Measurements from ENCODE around the gene MTR. TPM values are rescaled to one million over a fixed set of nuclear protein-coding genes. Genes with fewer than 3 reads are reported as not detected.
A peak's percentile ranks its signal among the peaks of the same experiment; 100 is the strongest.

The MTR gene
- total and polyA plus RNA-seq, 7 experiments from 2014 or later, result 19.8 to 78.8 (median 46.4) TPM

DNA sequence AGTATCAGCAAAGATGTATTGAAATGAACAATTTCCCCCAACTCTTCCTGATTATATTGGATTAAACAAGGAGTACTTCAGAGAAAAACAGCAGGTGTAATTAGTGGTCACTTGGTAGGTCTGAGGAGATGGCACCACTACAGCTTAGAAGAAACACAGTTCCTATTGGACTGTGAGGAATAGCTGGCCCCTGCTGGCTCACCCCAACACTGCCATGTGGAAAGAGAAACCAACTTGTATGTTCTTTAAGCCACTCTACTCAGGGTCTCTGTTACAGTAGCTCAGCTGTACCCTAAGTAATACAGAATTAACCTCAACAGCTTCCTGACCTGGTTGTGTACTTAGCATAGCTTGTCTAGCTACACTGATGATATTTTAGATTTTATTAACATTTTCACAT lies 26.5 kb upstream of the MTR start:
- ChIA-PET POLR2A (no interaction called here), CTCF (interaction anchor here (0.9 kb wide), 1 partner anchor 9 kb away, joined by 3 read pairs; no protein-coding TSS in a partner anchor)
- H3K4me1 Mint-ChIP-seq, result no peaks in the 10 kb centered on the region
- ATAC-seq (no peak), DNase-seq (no peak)
- H3K9me3 ChIP-seq (ENCODE audit: control insufficient read depth in 2 of 3, low read length in 3 of 3), result no peaks in the 10 kb centered on the region
- no peaks in the 10 kb centered on the region for H3K36me3 ChIP-seq (ENCODE audit: control insufficient read depth in 2 of 3, insufficient read depth in 3 of 3, low read length in 3 of 3)
- peaks cover 14 to 30% (median 24%) of the 10 kb centered on the region in 5 donors for H3K27me3 Mint-ChIP-seq
- H3K4me3 ChIP-seq (ENCODE audit: low read length), result no peak overlapping the region
- no peak overlapping the region for H3K27ac ChIP-seq (ENCODE audit: low read depth, low read length)
- no peaks in the 10 kb centered on the region for H3K9me3 Mint-ChIP-seq
- H3K36me3 Mint-ChIP-seq, result no peaks in the 10 kb centered on the region
- no peaks in the 10 kb centered on the region for H3K27me3 ChIP-seq (ENCODE audit: control insufficient read depth in 2 of 2, insufficient read depth in 2 of 2, low read length in 2 of 2)
- H3K4me1 ChIP-seq (ENCODE audit: control insufficient read depth in 2 of 2, insufficient read depth in 2 of 2, low read length in 2 of 2), result no peaks in the 10 kb centered on the region
- intact Hi-C loops (cut with micrococcal nuclease), result no loop called here
- H3K27ac Mint-ChIP-seq, result no peak overlapping the region
- H3K4me3 Mint-ChIP-seq, result no peak overlapping the region

DNA sequence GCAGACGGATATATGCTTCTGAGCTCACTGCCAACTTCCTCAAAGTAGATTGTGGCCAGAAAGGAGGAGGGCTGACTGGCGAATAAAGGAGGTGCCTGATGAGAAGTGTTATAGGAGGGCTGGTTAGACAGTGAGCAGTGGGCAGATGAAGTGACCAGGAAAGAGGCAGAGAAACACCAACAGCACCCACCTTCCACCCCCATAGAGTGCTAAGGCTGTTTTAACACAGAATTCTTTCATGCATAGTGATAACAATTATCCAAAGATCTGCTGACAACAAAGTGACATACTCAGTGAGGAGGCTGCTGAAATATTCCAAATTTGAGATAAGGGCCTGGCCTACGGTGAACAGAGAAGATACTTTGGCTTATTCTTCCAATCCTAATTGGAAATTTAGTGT lies 21.2 kb upstream of the MTR start:
- Mint-ChIP-seq H3K4me3 (no peak overlapping the region), H3K36me3 (peaks cover 0 to 10% (median under 1%) of the 10 kb centered on the region in 5 donors), H3K9me3 (peaks cover 0 to 16% (median 7%) of the 10 kb centered on the region in 11 donors), H3K27ac (no peak overlapping the region), H3K4me1 (no peaks in the 10 kb centered on the region), H3K27me3 (peaks cover 14 to 42% (median 40%) of the 10 kb centered on the region in 5 donors)
- Histone ChIP-seq H3K4me3 (ENCODE audit: low read length) (no peak overlapping the region), H3K4me1 (ENCODE audit: control insufficient read depth in 2 of 2, insufficient read depth in 2 of 2, low read length in 2 of 2) (no peaks in the 10 kb centered on the region), H3K36me3 (ENCODE audit: control insufficient read depth in 2 of 3, insufficient read depth in 3 of 3, low read length in 3 of 3) (no peaks in the 10 kb centered on the region), H3K9me3 (ENCODE audit: control insufficient read depth in 2 of 3, low read length in 3 of 3) (no peaks in the 10 kb centered on the region), H3K27ac (ENCODE audit: low read depth, low read length) (no peak overlapping the region), H3K27me3 (ENCODE audit: control insufficient read depth in 2 of 2, insufficient read depth in 2 of 2, low read length in 2 of 2) (no peaks in the 10 kb centered on the region)
- intact Hi-C loops (cut with micrococcal nuclease), result no loop called here
- DNase-seq (no peak), ATAC-seq (no peak)
- POLR2A ChIA-PET, result no interaction called here
- CTCF ChIA-PET, result no interaction called here

DNA sequence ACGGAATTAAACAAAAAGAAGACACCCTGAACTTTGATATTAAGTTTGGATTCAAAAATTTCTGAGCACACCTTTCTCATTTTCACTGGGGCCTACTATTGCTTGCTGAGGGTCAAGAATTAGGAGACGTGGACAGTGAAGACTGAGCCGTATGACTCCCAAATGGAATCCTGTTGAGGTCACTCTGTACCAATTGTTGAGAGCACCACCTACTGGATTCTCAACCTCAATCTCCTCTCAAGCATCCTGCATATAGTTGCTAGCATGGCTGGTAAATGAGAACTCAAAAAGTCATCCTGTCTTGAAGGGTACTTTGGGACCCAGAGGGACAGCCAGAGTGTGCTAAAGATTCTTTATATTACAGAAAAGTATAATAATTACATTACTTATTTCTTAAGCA lies 20.2 kb upstream of the MTR start:
- H3K4me3 Mint-ChIP-seq, result no peak overlapping the region
- Histone ChIP-seq H3K36me3 (ENCODE audit: control insufficient read depth in 2 of 3, insufficient read depth in 3 of 3, low read length in 3 of 3) (no peaks in the 10 kb centered on the region), H3K4me3 (ENCODE audit: low read length) (no peak overlapping the region), H3K9me3 (ENCODE audit: control insufficient read depth in 2 of 3, low read length in 3 of 3) (peaks cover 0 to 6% (median 0%) of the 10 kb centered on the region in 3 experiments), H3K4me1 (ENCODE audit: control insufficient read depth in 2 of 2, insufficient read depth in 2 of 2, low read length in 2 of 2) (no peaks in the 10 kb centered on the region), H3K27ac (ENCODE audit: low read depth, low read length) (no peak overlapping the region), H3K27me3 (ENCODE audit: control insufficient read depth in 2 of 2, insufficient read depth in 2 of 2, low read length in 2 of 2) (no peaks in the 10 kb centered on the region)
- POLR2A ChIA-PET, result no interaction called here
- H3K36me3 Mint-ChIP-seq, result peaks cover 0 to 17% (median 7%) of the 10 kb centered on the region in 5 donors
- H3K27ac Mint-ChIP-seq, result no peak overlapping the region
- intact Hi-C loops (cut with micrococcal nuclease), result loop anchor here in 1 of 2 donors (1.0 kb wide), 1 partner anchor 672 kb away; no protein-coding TSS in a partner anchor
- DNase-seq (no peak), ATAC-seq (no peak)
- CTCF ChIA-PET, result no interaction called here
- peaks cover 20 to 41% (median 34%) of the 10 kb centered on the region in 5 donors for H3K27me3 Mint-ChIP-seq
- H3K4me1 Mint-ChIP-seq, result no peaks in the 10 kb centered on the region
- H3K9me3 Mint-ChIP-seq, result peaks cover 2 to 25% (median 14%) of the 10 kb centered on the region in 11 donors

DNA sequence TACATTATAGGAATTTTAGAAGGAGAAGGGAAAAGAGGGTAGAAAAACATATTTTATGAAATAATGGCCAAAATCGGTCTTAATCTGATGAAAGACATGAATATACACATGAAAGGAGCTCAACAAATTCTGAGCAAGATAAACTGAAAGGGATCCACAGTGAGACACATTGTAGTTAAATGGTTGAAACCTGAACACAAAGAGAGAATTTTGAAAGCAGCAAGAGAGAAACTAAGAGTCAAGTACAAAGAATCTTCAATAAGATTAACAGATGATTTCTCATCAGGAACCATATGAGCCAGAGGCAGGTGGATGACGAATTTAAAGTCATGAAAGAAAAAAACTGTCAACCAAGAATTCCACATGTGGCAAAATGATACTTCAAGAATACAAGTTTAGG lies 15.8 kb upstream of the MTR start:
- Histone ChIP-seq H3K4me1 (ENCODE audit: control insufficient read depth in 2 of 2, insufficient read depth in 2 of 2, low read length in 2 of 2) (no peaks in the 10 kb centered on the region), H3K27me3 (ENCODE audit: control insufficient read depth in 2 of 2, insufficient read depth in 2 of 2, low read length in 2 of 2) (no peaks in the 10 kb centered on the region), H3K36me3 (ENCODE audit: control insufficient read depth in 2 of 3, insufficient read depth in 3 of 3, low read length in 3 of 3) (no peaks in the 10 kb centered on the region), H3K9me3 (ENCODE audit: control insufficient read depth in 2 of 3, low read length in 3 of 3) (peaks cover 0 to 6% (median 0%) of the 10 kb centered on the region in 3 experiments), H3K4me3 (ENCODE audit: low read length) (no peak overlapping the region), H3K27ac (ENCODE audit: low read depth, low read length) (no peak overlapping the region)
- H3K4me1 Mint-ChIP-seq, result no peaks in the 10 kb centered on the region
- peaks cover 0 to 17% (median 7%) of the 10 kb centered on the region in 5 donors for H3K36me3 Mint-ChIP-seq
- H3K4me3 Mint-ChIP-seq, result no peak overlapping the region
- no peak for DNase-seq
- POLR2A ChIA-PET, result no interaction called here
- H3K27ac Mint-ChIP-seq, result no peak overlapping the region
- peaks cover 2 to 25% (median 14%) of the 10 kb centered on the region in 11 donors for H3K9me3 Mint-ChIP-seq
- intact Hi-C loops (cut with micrococcal nuclease), result no loop called here
- H3K27me3 Mint-ChIP-seq, result peaks cover 19 to 32% (median 27%) of the 10 kb centered on the region in 5 donors
- ATAC-seq, result no peak
- CTCF ChIA-PET, result no interaction called here

DNA sequence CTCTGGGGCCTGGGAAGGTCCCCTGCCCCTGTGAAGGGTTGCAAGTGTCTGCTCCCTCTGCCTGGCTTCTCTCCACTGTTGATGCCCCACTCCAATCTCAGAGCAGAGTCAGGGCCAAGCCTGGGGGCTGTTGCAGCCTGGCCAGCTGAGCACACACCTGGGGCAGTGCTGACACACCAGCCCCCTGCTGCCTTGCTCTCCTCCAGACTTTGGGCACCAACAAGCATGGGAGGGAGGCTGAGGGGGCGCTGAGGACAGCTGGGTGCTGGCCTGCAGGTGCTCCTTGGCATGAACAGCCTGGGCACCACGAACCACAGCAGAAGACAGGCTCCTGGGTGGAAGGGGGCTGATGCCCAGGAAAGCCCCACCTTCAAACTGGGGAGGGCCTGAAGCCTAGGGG lies 9.6 kb upstream of the MTR start:
- Histone ChIP-seq H3K27me3 (ENCODE audit: control insufficient read depth in 2 of 2, insufficient read depth in 2 of 2, low read length in 2 of 2) (no peaks in the 10 kb centered on the region), H3K4me3 (ENCODE audit: low read length) (no peak overlapping the region), H3K9me3 (ENCODE audit: control insufficient read depth in 2 of 3, low read length in 3 of 3) (no peaks in the 10 kb centered on the region), H3K4me1 (ENCODE audit: control insufficient read depth in 2 of 2, insufficient read depth in 2 of 2, low read length in 2 of 2) (no peaks in the 10 kb centered on the region), H3K27ac (ENCODE audit: low read depth, low read length) (no peak overlapping the region), H3K36me3 (ENCODE audit: control insufficient read depth in 2 of 3, insufficient read depth in 3 of 3, low read length in 3 of 3) (no peaks in the 10 kb centered on the region)
- POLR2A ChIA-PET, result no interaction called here
- H3K9me3 Mint-ChIP-seq, result peaks cover 0 to 1% (median 0%) of the 10 kb centered on the region in 11 donors
- CTCF ChIA-PET, result no interaction called here
- no peaks in the 10 kb centered on the region for H3K36me3 Mint-ChIP-seq
- DNase-seq (no peak), ATAC-seq (no peak)
- intact Hi-C loops (cut with micrococcal nuclease), result no loop called here
- H3K4me3 Mint-ChIP-seq, result no peak overlapping the region
- H3K27ac Mint-ChIP-seq, result no peak overlapping the region
- H3K4me1 Mint-ChIP-seq, result no peaks in the 10 kb centered on the region
- H3K27me3 Mint-ChIP-seq, result peaks cover 0 to 21% (median 0%) of the 10 kb centered on the region in 5 donors

DNA sequence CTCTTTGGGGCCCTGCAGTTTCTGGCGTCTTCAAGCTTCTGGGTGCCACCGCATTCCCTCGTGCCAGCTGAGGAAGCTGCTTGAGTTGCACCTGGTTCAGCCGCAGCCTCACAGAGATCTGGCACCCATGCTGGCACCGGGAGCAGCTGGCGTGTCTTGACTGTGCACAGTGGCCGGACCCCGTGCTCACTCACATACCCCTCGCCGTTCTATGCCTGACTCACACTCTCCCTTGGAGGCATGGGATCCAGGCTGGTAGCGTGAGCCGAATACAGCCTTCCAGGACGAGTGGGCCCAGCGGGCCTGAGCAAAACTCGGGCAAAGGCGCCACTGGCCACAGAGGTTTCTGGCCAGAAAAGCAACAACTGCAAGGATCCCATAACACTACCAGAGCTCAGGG lies 8.6 kb upstream of the MTR start:
- no peak for ATAC-seq
- Histone ChIP-seq H3K4me3 (ENCODE audit: low read length) (no peak overlapping the region), H3K27me3 (ENCODE audit: control insufficient read depth in 2 of 2, insufficient read depth in 2 of 2, low read length in 2 of 2) (no peaks in the 10 kb centered on the region), H3K36me3 (ENCODE audit: control insufficient read depth in 2 of 3, insufficient read depth in 3 of 3, low read length in 3 of 3) (no peaks in the 10 kb centered on the region), H3K27ac (ENCODE audit: low read depth, low read length) (no peak overlapping the region), H3K4me1 (ENCODE audit: control insufficient read depth in 2 of 2, insufficient read depth in 2 of 2, low read length in 2 of 2) (no peaks in the 10 kb centered on the region), H3K9me3 (ENCODE audit: control insufficient read depth in 2 of 3, low read length in 3 of 3) (no peaks in the 10 kb centered on the region)
- Mint-ChIP-seq H3K4me3 (no peak overlapping the region), H3K36me3 (no peaks in the 10 kb centered on the region), H3K27ac (no peak overlapping the region), H3K27me3 (peaks cover 0 to 21% (median 0%) of the 10 kb centered on the region in 5 donors), H3K4me1 (no peaks in the 10 kb centered on the region), H3K9me3 (no peaks in the 10 kb centered on the region)
- CTCF ChIA-PET, result no interaction called here
- intact Hi-C loops (cut with micrococcal nuclease), result no loop called here
- POLR2A ChIA-PET, result interaction anchor here (0.5 to 1.6 kb wide), 2 partner anchors 9 to 28 kb away, joined by 3 to 7 read pairs; partner anchors contain the start of gene MTR
- no peak for DNase-seq

DNA sequence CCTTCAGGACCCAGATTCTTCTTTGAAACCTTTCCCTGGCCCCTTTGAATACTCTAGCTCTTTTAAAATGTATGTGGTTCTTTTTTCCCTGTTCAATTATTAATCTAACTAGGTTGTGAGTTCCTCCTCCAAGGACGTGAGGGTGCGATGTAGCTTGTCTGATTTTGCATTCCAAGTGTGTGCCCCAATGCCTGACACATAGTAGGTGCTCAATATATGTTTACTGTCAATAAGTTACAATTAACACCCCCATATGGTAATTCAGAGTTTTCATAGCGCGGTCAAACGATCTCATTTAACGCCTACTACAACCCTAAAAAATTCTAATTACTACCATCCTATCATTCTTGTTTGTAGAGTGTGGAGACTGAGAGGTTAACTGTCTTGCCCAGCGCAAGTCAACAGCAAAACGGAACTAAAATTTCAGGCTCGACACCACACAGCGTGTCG lies 482 bp upstream of the MTR start:
- ATAC-seq, result peak; percentile 33
- CTCF ChIA-PET, result interaction anchor here (0.7 kb wide), 1 partner anchor 555 kb away, joined by 3 read pairs; no protein-coding TSS in a partner anchor

More for the DNA sequence above, 482 bp upstream of the MTR start:
- peak overlapping the region; percentile 98 for H3K27ac ChIP-seq (ENCODE audit: low read depth, low read length)
- H3K4me3 ChIP-seq (ENCODE audit: low read length), result peak overlapping the region; percentile 61
- peaks cover 11 to 44% (median 35%) of the 10 kb centered on the region in 7 donors for H3K4me1 Mint-ChIP-seq
- POLR2A ChIA-PET, result interaction anchor here (0.7 to 1.4 kb wide), 12 partner anchors 8 to 511 kb away, joined by 3 to 7 read pairs (median 3); partner anchors contain the start of gene HEATR1
- peaks cover 0 to 15% (median 0%) of the 10 kb centered on the region in 5 donors for H3K27me3 Mint-ChIP-seq
- no peak for DNase-seq
- H3K27ac Mint-ChIP-seq, result peak overlapping the region; percentile 93 to 100 (median 97)
- H3K36me3 Mint-ChIP-seq, result peaks cover 0 to 6% (median 0%) of the 10 kb centered on the region in 5 donors
- H3K36me3 ChIP-seq (ENCODE audit: control insufficient read depth in 2 of 3, insufficient read depth in 3 of 3, low read length in 3 of 3), result peaks cover 0 to 6% (median 0%) of the 10 kb centered on the region in 3 experiments
- intact Hi-C loops (cut with micrococcal nuclease), result loop anchor here (1.0 to 10.0 kb wide), 13 partner anchors 35 to 1670 kb away; partner anchors contain the start of genes ARID4B (in 2 of the 2), GGPS1 (in 2 of the 2), HEATR1 (in 2 of the 2) and ACTN2 (in 1 of the 2)
- H3K4me1 ChIP-seq (ENCODE audit: control insufficient read depth in 2 of 2, insufficient read depth in 2 of 2, low read length in 2 of 2), result peaks cover 13 to 14% of the 10 kb centered on the region in 2 donors
- no peaks in the 10 kb centered on the region for H3K27me3 ChIP-seq (ENCODE audit: control insufficient read depth in 2 of 2, insufficient read depth in 2 of 2, low read length in 2 of 2)
- H3K9me3 ChIP-seq (ENCODE audit: control insufficient read depth in 2 of 3, low read length in 3 of 3), result no peaks in the 10 kb centered on the region
- no peaks in the 10 kb centered on the region for H3K9me3 Mint-ChIP-seq
- H3K4me3 Mint-ChIP-seq, result peak overlapping the region; percentile 87 to 99 (median 95)
